Measurements from ENCODE around the gene CACNG5. TPM values are rescaled to one million over a fixed set of nuclear protein-coding genes. Genes with fewer than 3 reads are reported as not detected.

CACNG5 gene
- total RNA-seq, 2 donors from 2014 or later = not detected

DNA sequence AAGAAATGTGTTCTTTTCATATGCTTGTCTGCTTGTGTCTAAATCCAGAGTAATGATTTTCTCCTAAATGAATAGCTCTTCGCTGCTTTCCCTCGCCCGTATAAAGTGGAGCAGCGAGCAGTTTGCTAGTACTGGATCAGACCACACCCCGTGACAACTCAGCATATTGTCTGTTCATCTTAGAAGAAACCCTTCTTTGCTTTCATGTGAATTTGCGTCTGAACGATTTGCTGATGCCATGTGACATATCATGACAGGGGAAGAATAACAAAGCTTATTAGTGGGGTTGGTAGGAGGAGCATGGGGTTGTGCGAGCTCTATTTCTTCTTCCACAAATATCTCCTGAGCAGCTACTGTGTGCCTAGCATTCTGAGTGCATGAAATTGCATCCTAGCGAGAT, 85.5 kb downstream of the CACNG5 start:
- Histone ChIP-seq H3K4me1 (no peaks in the 10 kb centered on the region), H3K9me3 (no peaks in the 10 kb centered on the region), H3K36me3 (no peaks in the 10 kb centered on the region), H3K27ac (no peak overlapping the region), H3K4me3 (no peak overlapping the region), H3K27me3 (no peaks in the 10 kb centered on the region)
- DNase-seq (ENCODE audit: low spot score) = no peak
- TF ChIP-seq, protein P1, sequence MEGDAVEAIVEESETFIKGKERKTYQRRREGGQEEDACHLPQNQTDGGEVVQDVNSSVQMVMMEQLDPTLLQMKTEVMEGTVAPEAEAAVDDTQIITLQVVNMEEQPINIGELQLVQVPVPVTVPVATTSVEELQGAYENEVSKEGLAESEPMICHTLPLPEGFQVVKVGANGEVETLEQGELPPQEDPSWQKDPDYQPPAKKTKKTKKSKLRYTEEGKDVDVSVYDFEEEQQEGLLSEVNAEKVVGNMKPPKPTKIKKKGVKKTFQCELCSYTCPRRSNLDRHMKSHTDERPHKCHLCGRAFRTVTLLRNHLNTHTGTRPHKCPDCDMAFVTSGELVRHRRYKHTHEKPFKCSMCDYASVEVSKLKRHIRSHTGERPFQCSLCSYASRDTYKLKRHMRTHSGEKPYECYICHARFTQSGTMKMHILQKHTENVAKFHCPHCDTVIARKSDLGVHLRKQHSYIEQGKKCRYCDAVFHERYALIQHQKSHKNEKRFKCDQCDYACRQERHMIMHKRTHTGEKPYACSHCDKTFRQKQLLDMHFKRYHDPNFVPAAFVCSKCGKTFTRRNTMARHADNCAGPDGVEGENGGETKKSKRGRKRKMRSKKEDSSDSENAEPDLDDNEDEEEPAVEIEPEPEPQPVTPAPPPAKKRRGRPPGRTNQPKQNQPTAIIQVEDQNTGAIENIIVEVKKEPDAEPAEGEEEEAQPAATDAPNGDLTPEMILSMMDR (IDR thresholded peaks at IDR 0.05) = no peak

GRCh38 chr17:66920950-66921349, 86.0 kb downstream of the CACNG5 start:
- no peak overlapping the region for H3K27ac ChIP-seq
- no peak for DNase-seq (ENCODE audit: low spot score)
- no peaks in the 10 kb centered on the region for H3K4me1 ChIP-seq
- TF ChIP-seq, protein P1 (IDR thresholded peaks at IDR 0.05) = no peak
- no peaks in the 10 kb centered on the region for H3K9me3 ChIP-seq
- H3K27me3 ChIP-seq = no peaks in the 10 kb centered on the region
- H3K36me3 ChIP-seq = no peaks in the 10 kb centered on the region
- no peak overlapping the region for H3K4me3 ChIP-seq

- DNase-seq (ENCODE audit: low spot score) = no peak
- TF ChIP-seq, protein P1 (IDR thresholded peaks at IDR 0.05) = no peak
- no peaks in the 10 kb centered on the region for H3K27me3 ChIP-seq
- no peak overlapping the region for H3K27ac ChIP-seq
- H3K9me3 ChIP-seq = no peaks in the 10 kb centered on the region
- H3K4me3 ChIP-seq = no peak overlapping the region
- no peaks in the 10 kb centered on the region for H3K4me1 ChIP-seq
- no peaks in the 10 kb centered on the region for H3K36me3 ChIP-seq
Observed at GRCh38 chr17:66923886-66924285, 89.0 kb downstream of the CACNG5 start.

DNA sequence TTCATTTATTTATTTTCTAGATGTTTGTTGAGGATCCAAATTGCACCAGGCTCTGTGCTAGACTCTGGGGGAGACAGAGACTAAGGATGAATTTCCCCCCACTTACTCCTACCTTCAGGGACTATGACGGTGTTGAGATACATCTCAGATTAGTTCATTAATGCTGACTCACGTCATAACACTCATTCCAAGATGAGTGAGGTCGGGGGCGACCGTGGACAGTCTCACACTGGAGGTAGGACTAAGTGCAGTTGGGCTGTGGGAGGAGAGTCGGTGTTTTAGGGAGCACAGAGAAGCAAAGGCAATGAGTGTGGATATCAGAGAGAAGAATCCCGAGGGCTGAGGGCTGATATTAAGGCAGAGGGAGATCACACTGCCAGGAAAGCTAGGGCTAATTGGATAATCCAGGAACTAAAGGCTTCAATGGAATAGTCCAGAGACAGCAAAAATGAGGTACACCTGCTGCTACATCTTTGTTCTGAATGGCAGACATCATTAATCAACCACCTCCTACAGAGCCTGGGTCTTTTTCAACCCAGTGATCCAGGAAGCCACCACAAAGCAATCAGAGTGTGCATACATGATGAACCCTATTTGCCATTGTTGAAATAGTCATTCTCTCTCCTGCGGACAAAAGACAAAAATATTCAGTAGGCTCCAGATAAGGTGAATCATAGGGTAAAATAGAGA, 91.0 kb downstream of the CACNG5 start:
- TF ChIP-seq, protein P1 (IDR thresholded peaks at IDR 0.05) = no peak
- Histone ChIP-seq H3K27me3 (no peaks in the 10 kb centered on the region), H3K4me1 (no peaks in the 10 kb centered on the region), H3K27ac (no peak overlapping the region), H3K9me3 (no peaks in the 10 kb centered on the region), H3K4me3 (no peak overlapping the region), H3K36me3 (no peaks in the 10 kb centered on the region)
- no peak for DNase-seq (ENCODE audit: low spot score)

GRCh38 chr17:66928949-66929348, 94.0 kb downstream of the CACNG5 start:
- H3K4me3 ChIP-seq = no peak overlapping the region
- no peaks in the 10 kb centered on the region for H3K4me1 ChIP-seq
- DNase-seq (ENCODE audit: low spot score) = no peak
- no peaks in the 10 kb centered on the region for H3K9me3 ChIP-seq
- H3K27me3 ChIP-seq = no peaks in the 10 kb centered on the region
- no peak overlapping the region for H3K27ac ChIP-seq
- H3K36me3 ChIP-seq = no peaks in the 10 kb centered on the region
- TF ChIP-seq, protein P1 (IDR thresholded peaks at IDR 0.05) = no peak

- TF ChIP-seq, protein P1 (IDR thresholded peaks at IDR 0.05) = no peak
- DNase-seq (ENCODE audit: low spot score) = no peak
- Histone ChIP-seq H3K36me3 (no peaks in the 10 kb centered on the region), H3K9me3 (no peaks in the 10 kb centered on the region), H3K4me3 (no peak overlapping the region), H3K4me1 (no peaks in the 10 kb centered on the region), H3K27ac (no peak overlapping the region), H3K27me3 (no peaks in the 10 kb centered on the region)
Observed at GRCh38 chr17:66929591-66929990, 94.7 kb downstream of the CACNG5 start.

All from right atrium auricular region (tissue), 2 donors.